Astrocyte (in vitro differentiated cells and primary cell): ENCODE results near the gene AFG1L. TPM values are rescaled to one million over a fixed set of nuclear protein-coding genes. Genes with fewer than 3 reads are reported as not detected.

Source experiments
- DNase-seq: peaks from one replicate; pipeline ENCODE4 v3.0.0-alpha.2; 2010; ENCODE audit warnings: low read depth
- FAIRE-seq: peaks from 2 replicates; lab custom pipeline; 2011; peaks lifted over from hg19 to GRCh38; lab: Jason Lieb, UNC
- H2AFZ ChIP-seq: 2 replicates; pipeline ENCODE4 v1.6.0; 2012; ENCODE audit warnings: low read depth, low read length, inconsistent platforms
- H3K27ac ChIP-seq: 2 replicates; pipeline ENCODE4 v1.5.1; 2011; ENCODE audit warnings: low read depth, low read length, inconsistent platforms
- H3K27me3 ChIP-seq: 2 replicates; pipeline ENCODE4 v1.6.0; 2011; ENCODE audit warnings: low read length, inconsistent platforms; ENCODE audit not compliant: insufficient read depth
- H3K36me3 ChIP-seq: 2 replicates; pipeline ENCODE4 v1.5.1; 2011; ENCODE audit warnings: low read length, inconsistent platforms; ENCODE audit not compliant: insufficient read depth
- H3K4me1 ChIP-seq: 2 replicates; pipeline ENCODE4 v1.5.1; 2011; ENCODE audit warnings: low read length, inconsistent platforms; ENCODE audit not compliant: insufficient read depth
- H3K4me2 ChIP-seq: 2 replicates; pipeline ENCODE4 v1.6.0; 2012; ENCODE audit warnings: low read length, inconsistent platforms
- H3K4me3 ChIP-seq: 2 replicates; pipeline ENCODE4 v1.5.1; 2011; ENCODE audit warnings: low read depth, mild to moderate bottlenecking, low read length, inconsistent platforms; ENCODE audit not compliant: insufficient read depth
- H3K79me2 ChIP-seq: 2 replicates; pipeline ENCODE4 v1.6.0; 2012; ENCODE audit warnings: mild to moderate bottlenecking, low read length, inconsistent platforms; ENCODE audit not compliant: insufficient read depth
- H3K9ac ChIP-seq: 2 replicates; pipeline ENCODE4 v1.6.0; 2012; ENCODE audit warnings: mild to moderate bottlenecking, low read length, inconsistent platforms
- H3K9me3 ChIP-seq: 2 replicates; pipeline ENCODE4 v1.5.1; 2012; ENCODE audit warnings: low read depth, mild to moderate bottlenecking, low read length, inconsistent platforms; ENCODE audit not compliant: insufficient read depth
- H4K20me1 ChIP-seq: 2 replicates; pipeline ENCODE4 v1.6.0; 2012; ENCODE audit warnings: low read length, inconsistent platforms; ENCODE audit not compliant: insufficient read depth
- H3K27ac Mint-ChIP-seq: one replicate; pipeline ENCODE4 v1.8.0; 2021; ENCODE audit warnings: mild to moderate bottlenecking, mixed read lengths; ENCODE audit not compliant: unreplicated experiment
- H3K27me3 Mint-ChIP-seq: one replicate; pipeline ENCODE4 v1.8.0; 2021; ENCODE audit warnings: low read depth, mixed read lengths; ENCODE audit not compliant: unreplicated experiment
- H3K36me3 Mint-ChIP-seq: one replicate; pipeline ENCODE4 v1.8.0; 2021; ENCODE audit warnings: low read depth, mixed read lengths; ENCODE audit not compliant: unreplicated experiment
- H3K4me1 Mint-ChIP-seq: one replicate; pipeline ENCODE4 v1.8.0; 2021; ENCODE audit warnings: low read depth, mixed read lengths; ENCODE audit not compliant: unreplicated experiment
- H3K4me3 Mint-ChIP-seq: one replicate; pipeline ENCODE4 v1.8.0; 2021; ENCODE audit warnings: mild to moderate bottlenecking, moderate library complexity, mixed read lengths; ENCODE audit not compliant: unreplicated experiment
- H3K9me3 Mint-ChIP-seq: one replicate; pipeline ENCODE4 v1.8.0; 2021; ENCODE audit warnings: mild to moderate bottlenecking, mixed read lengths; ENCODE audit not compliant: unreplicated experiment
- EZH2 ChIP-seq: IDR thresholded peaks from 2 replicates; pipeline ENCODE4 v1.6.1; 2012; ENCODE audit warnings: mild to moderate bottlenecking, low read length, inconsistent platforms; ENCODE audit not compliant: insufficient read depth
- total RNA-seq: library from RNA; stranded (reverse); gene quantifications from 2 replicates; pipeline ENCODE4 v1.2.1, GENCODE V29; 2021
- TF ChIP-seq, protein P1 (sequence below): IDR thresholded peaks from 2 replicates; pipeline ENCODE4 v1.5.1; 2011; ENCODE audit warnings: low read depth, mild to moderate bottlenecking, inconsistent platforms, low read length, moderate library complexity; ENCODE audit not compliant: insufficient read depth

The AFG1L gene
- total RNA-seq, 1 donor from 2014 or later = 7.9 TPM

DNA sequence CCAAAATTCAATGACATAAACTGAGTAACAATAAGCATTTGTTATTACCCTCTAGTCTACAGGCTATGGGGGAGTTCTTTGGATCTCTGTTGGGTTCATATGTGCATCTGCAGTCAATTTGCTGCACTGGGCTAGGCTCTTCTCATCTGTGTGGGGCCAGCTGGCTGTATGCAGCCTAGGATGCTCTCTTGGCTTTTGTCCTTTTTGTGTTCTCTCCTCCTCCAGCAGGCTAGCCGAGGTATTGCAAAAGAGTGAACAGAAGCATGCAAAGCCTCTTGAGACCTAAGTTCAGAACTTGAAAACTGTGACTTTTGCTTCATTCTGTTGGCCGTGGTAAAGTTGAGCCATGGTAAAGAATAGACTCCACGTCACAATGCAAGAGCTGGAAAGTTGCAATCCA, 203.0 kb downstream of the AFG1L start:
- Histone ChIP-seq H4K20me1 (no peaks in the 10 kb centered on the region), H3K27ac (no peak overlapping the region), H3K36me3 (no peaks in the 10 kb centered on the region), H3K9ac (no peak overlapping the region), H3K9me3 (no peaks in the 10 kb centered on the region), H3K4me3 (no peak overlapping the region), H3K4me1 (no peaks in the 10 kb centered on the region), H3K27me3 (no peaks in the 10 kb centered on the region), H3K4me2 (no peak overlapping the region), H2AFZ (no peak overlapping the region), H3K79me2 (no peaks in the 10 kb centered on the region)
- no peak overlapping the region for H3K27ac Mint-ChIP-seq
- H3K9me3 Mint-ChIP-seq = no peaks in the 10 kb centered on the region
- H3K4me3 Mint-ChIP-seq = no peak overlapping the region
- DNase-seq (no peak), FAIRE-seq (no peak)
- H3K27me3 Mint-ChIP-seq = no peaks in the 10 kb centered on the region
- no peak for TF ChIP-seq EZH2
- TF ChIP-seq, protein P1, sequence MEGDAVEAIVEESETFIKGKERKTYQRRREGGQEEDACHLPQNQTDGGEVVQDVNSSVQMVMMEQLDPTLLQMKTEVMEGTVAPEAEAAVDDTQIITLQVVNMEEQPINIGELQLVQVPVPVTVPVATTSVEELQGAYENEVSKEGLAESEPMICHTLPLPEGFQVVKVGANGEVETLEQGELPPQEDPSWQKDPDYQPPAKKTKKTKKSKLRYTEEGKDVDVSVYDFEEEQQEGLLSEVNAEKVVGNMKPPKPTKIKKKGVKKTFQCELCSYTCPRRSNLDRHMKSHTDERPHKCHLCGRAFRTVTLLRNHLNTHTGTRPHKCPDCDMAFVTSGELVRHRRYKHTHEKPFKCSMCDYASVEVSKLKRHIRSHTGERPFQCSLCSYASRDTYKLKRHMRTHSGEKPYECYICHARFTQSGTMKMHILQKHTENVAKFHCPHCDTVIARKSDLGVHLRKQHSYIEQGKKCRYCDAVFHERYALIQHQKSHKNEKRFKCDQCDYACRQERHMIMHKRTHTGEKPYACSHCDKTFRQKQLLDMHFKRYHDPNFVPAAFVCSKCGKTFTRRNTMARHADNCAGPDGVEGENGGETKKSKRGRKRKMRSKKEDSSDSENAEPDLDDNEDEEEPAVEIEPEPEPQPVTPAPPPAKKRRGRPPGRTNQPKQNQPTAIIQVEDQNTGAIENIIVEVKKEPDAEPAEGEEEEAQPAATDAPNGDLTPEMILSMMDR = peak; percentile 40
- H3K4me1 Mint-ChIP-seq = peaks cover 3% of the 10 kb centered on the region
- H3K36me3 Mint-ChIP-seq = peaks cover 3% of the 10 kb centered on the region

DNA sequence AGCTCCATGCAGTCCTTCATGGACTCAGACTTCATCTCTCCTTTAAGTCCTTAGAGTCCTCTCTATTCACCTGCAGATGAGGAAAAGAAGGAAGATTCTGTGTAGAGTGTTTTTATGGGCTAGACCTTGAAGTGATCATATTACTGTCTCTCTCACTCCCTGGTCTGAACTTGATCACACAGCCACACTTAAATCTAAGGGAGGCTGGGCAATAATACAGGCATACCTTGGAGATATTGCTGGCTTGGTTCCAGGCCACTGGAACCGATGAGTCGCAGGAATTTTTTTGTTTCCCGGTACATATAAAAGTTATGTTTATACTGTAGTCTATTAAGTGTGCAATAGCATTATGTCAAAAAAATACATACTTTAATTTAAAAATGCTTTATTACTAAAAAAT, 206.7 kb downstream of the AFG1L start:
- H3K4me1 ChIP-seq = no peaks in the 10 kb centered on the region
- no peaks in the 10 kb centered on the region for H4K20me1 ChIP-seq
- Mint-ChIP-seq H3K27me3 (no peaks in the 10 kb centered on the region), H3K4me1 (peaks cover 3% of the 10 kb centered on the region), H3K4me3 (no peak overlapping the region), H3K9me3 (no peaks in the 10 kb centered on the region), H3K36me3 (peaks cover 9% of the 10 kb centered on the region), H3K27ac (no peak overlapping the region)
- H3K79me2 ChIP-seq = no peaks in the 10 kb centered on the region
- no peak overlapping the region for H2AFZ ChIP-seq
- no peak for FAIRE-seq
- H3K4me2 ChIP-seq = no peak overlapping the region
- peak; percentile 35 for DNase-seq
- no peak overlapping the region for H3K27ac ChIP-seq
- TF ChIP-seq EZH2 = no peak
- TF ChIP-seq, protein P1 = no peak
- no peak overlapping the region for H3K4me3 ChIP-seq
- no peaks in the 10 kb centered on the region for H3K9me3 ChIP-seq
- no peaks in the 10 kb centered on the region for H3K27me3 ChIP-seq
- H3K9ac ChIP-seq = no peak overlapping the region
- H3K36me3 ChIP-seq = no peaks in the 10 kb centered on the region

DNA sequence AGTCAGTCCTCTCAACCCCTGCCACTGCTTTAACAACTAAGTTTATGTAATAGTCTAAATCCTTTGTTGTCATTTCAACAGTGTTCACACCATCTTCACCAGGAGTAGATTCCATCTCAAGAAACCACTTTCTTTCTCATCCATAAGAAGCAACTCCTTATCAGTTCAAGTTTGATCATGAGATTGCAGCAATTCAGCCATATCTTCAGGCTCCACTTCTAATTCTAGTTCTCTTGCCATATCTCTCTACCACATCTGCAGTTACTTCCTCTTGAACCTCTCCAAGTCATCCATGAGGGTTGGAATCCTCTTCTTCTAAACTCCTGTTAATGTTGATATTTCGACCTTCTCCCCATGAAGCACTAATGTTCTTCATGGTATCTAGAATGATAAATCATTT, 208.0 kb downstream of the AFG1L start:
- Histone ChIP-seq H3K27me3 (no peaks in the 10 kb centered on the region), H3K79me2 (no peaks in the 10 kb centered on the region), H3K4me1 (no peaks in the 10 kb centered on the region), H3K4me2 (no peak overlapping the region), H3K27ac (no peak overlapping the region), H3K9me3 (no peaks in the 10 kb centered on the region), H3K4me3 (no peak overlapping the region), H4K20me1 (no peaks in the 10 kb centered on the region), H3K36me3 (no peaks in the 10 kb centered on the region), H3K9ac (no peak overlapping the region), H2AFZ (no peak overlapping the region)
- no peak for DNase-seq
- peak; percentile 52 for FAIRE-seq
- Mint-ChIP-seq H3K27ac (no peak overlapping the region), H3K27me3 (no peaks in the 10 kb centered on the region), H3K4me3 (no peak overlapping the region), H3K9me3 (no peaks in the 10 kb centered on the region), H3K36me3 (peaks cover 9% of the 10 kb centered on the region), H3K4me1 (peaks cover 3% of the 10 kb centered on the region)
- no peak for TF ChIP-seq EZH2
